ENCODE results near the gene LPAR1. TPM values are rescaled to one million over a fixed set of nuclear protein-coding genes. Genes with fewer than 3 reads are reported as not detected.

Gene LPAR1
- polyA plus RNA-seq, 3 donors: 15.1 to 18.1 (median 17.5) TPM

DNA sequence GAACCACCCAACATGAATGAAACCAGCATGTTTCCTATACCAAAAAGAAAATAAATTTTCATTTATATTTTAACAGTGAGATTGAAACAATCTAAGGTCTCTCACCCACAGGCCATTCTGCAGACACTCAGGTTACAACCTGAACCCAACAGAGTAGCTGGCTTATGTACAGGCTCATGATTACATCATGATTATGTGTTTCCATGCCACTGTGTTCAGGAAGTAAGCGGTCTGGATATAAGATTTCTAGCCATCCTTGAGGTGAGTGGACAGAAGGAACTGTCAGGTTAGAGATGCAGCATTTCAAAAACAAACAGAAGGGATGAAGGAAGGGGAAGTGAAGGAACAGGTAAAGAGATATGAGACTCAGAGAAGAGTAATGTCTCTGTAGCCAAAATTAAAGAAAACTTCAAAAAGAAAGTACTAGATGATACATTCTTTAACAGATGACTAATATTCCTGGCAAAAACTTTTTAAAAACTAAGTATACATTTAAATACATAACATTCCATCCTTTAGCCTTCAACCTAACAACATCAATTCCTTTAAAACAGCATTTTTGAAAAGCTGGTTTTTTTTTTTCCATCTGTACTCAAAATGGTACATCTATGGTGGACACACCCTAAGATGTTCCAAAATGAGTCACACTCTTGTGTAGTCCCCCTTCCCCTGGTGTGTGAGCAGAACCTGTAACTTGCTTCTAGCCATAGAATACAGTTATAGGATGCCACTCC, 119.8 kb downstream of the LPAR1 start:
- Mint-ChIP-seq H3K27ac (no peak overlapping the region), H3K4me3 (no peak overlapping the region), H3K9me3 (peaks cover 0 to 14% (median 4%) of the 10 kb centered on the region in 7 donors), H3K27me3 (ENCODE audit: low read depth in 3 of 3) (peaks cover 2 to 3% (median 2%) of the 10 kb centered on the region in 3 donors), H3K36me3 (peaks cover 0 to 12% of the 10 kb centered on the region in 2 donors), H3K4me1 (peaks cover 16% of the 10 kb centered on the region)
- no peaks in the 10 kb centered on the region for H3K27me3 ChIP-seq (ENCODE audit: control insufficient read depth in 2 of 2, insufficient read depth in 2 of 2, low read length in 2 of 2)
- no peaks in the 10 kb centered on the region for H3K9me3 ChIP-seq (replicated peaks in 1 of 2; ENCODE audit: control insufficient read depth in 1 of 2, insufficient read depth in 1 of 2, low read length in 2 of 2)
- peaks cover 95% of the 10 kb centered on the region for H4K20me1 ChIP-seq (ENCODE audit: insufficient read depth, low read length)
- no peak overlapping the region for H3K9ac ChIP-seq (ENCODE audit: insufficient read depth, low read length, poor library complexity, severe bottlenecking)
- H3K4me2 ChIP-seq (replicated peaks; ENCODE audit: extremely low read depth, low read length, poor library complexity, severe bottlenecking): no peak overlapping the region
- no peak overlapping the region for H2AFZ ChIP-seq (ENCODE audit: insufficient read depth, low read depth, low read length, poor library complexity, severe bottlenecking)
- intact Hi-C loops (cut with micrococcal nuclease): no loop called here
- H3K4me3 ChIP-seq (replicated peaks in 1 of 3; ENCODE audit: low read depth in 2 of 3, low read length in 3 of 3): no peak overlapping the region
- H3K27ac ChIP-seq (ENCODE audit: low read depth in 1 of 2, low read length in 2 of 2): no peak overlapping the region
- H3K4me1 ChIP-seq (ENCODE audit: control insufficient read depth in 1 of 2, insufficient read depth in 2 of 2, low read length in 2 of 2): peaks cover 9 to 13% of the 10 kb centered on the region in 2 donors
- DNase-seq: no peak
- TF ChIP-seq, protein P1, sequence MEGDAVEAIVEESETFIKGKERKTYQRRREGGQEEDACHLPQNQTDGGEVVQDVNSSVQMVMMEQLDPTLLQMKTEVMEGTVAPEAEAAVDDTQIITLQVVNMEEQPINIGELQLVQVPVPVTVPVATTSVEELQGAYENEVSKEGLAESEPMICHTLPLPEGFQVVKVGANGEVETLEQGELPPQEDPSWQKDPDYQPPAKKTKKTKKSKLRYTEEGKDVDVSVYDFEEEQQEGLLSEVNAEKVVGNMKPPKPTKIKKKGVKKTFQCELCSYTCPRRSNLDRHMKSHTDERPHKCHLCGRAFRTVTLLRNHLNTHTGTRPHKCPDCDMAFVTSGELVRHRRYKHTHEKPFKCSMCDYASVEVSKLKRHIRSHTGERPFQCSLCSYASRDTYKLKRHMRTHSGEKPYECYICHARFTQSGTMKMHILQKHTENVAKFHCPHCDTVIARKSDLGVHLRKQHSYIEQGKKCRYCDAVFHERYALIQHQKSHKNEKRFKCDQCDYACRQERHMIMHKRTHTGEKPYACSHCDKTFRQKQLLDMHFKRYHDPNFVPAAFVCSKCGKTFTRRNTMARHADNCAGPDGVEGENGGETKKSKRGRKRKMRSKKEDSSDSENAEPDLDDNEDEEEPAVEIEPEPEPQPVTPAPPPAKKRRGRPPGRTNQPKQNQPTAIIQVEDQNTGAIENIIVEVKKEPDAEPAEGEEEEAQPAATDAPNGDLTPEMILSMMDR (IDR thresholded peaks at IDR 0.05): no peak
- no peaks in the 10 kb centered on the region for H3K79me2 ChIP-seq (ENCODE audit: insufficient read depth, low read length)
- H3K36me3 ChIP-seq (replicated peaks in 1 of 2; ENCODE audit: control insufficient read depth in 1 of 2, insufficient read depth in 2 of 2, low read length in 2 of 2): no peaks in the 10 kb centered on the region
- WGBS (ENCODE audit: insufficient coverage): 100% methylated on average over 1 of the region's 1 CpG

DNA sequence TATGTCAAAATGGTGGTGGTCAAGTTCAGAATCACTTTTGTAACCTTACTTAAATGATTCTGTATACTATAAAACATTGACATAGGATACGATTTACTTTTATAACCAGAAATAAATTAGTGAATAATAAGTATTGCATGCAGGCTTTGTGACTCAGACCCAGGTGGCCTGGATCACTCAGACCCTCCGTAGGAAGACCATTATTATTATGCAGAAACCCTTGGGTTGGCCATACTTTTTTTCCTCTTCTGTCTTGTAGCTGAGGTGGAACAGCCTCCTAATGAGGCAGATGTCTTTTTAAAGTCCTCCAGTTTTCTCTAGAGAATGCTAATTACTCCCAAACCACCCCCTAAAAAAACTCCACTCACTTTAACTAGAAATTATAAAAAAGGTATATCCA, 121.9 kb downstream of the LPAR1 start:
- TF ChIP-seq, protein P1 (IDR thresholded peaks at IDR 0.05): no peak
- Histone ChIP-seq H3K9me3 (replicated peaks in 1 of 2; ENCODE audit: control insufficient read depth in 1 of 2, insufficient read depth in 1 of 2, low read length in 2 of 2) (no peaks in the 10 kb centered on the region), H3K79me2 (ENCODE audit: insufficient read depth, low read length) (no peaks in the 10 kb centered on the region), H3K36me3 (replicated peaks in 1 of 2; ENCODE audit: control insufficient read depth in 1 of 2, insufficient read depth in 2 of 2, low read length in 2 of 2) (no peaks in the 10 kb centered on the region), H3K9ac (ENCODE audit: insufficient read depth, low read length, poor library complexity, severe bottlenecking) (no peak overlapping the region), H3K27ac (ENCODE audit: low read depth in 1 of 2, low read length in 2 of 2) (no peak overlapping the region), H3K4me3 (replicated peaks in 1 of 3; ENCODE audit: low read depth in 2 of 3, low read length in 3 of 3) (no peak overlapping the region), H4K20me1 (ENCODE audit: insufficient read depth, low read length) (peaks cover 99% of the 10 kb centered on the region), H2AFZ (ENCODE audit: insufficient read depth, low read depth, low read length, poor library complexity, severe bottlenecking) (no peak overlapping the region), H3K27me3 (ENCODE audit: control insufficient read depth in 2 of 2, insufficient read depth in 2 of 2, low read length in 2 of 2) (peaks cover 0 to 3% of the 10 kb centered on the region in 2 donors), H3K4me2 (replicated peaks; ENCODE audit: extremely low read depth, low read length, poor library complexity, severe bottlenecking) (no peak overlapping the region), H3K4me1 (ENCODE audit: control insufficient read depth in 1 of 2, insufficient read depth in 2 of 2, low read length in 2 of 2) (peaks cover 9 to 13% of the 10 kb centered on the region in 2 donors)
- H3K36me3 Mint-ChIP-seq: peaks cover 0 to 13% of the 10 kb centered on the region in 2 donors
- no CpG with 5 or more reads among the region's 2 CpGs for WGBS (ENCODE audit: insufficient coverage)
- peaks cover 0 to 3% (median 2%) of the 10 kb centered on the region in 3 donors for H3K27me3 Mint-ChIP-seq (ENCODE audit: low read depth in 3 of 3)
- intact Hi-C loops (cut with micrococcal nuclease): no loop called here
- H3K9me3 Mint-ChIP-seq: peaks cover 0 to 10% (median 4%) of the 10 kb centered on the region in 7 donors
- no peak overlapping the region for H3K27ac Mint-ChIP-seq
- no peak overlapping the region for H3K4me3 Mint-ChIP-seq
- peaks cover 29% of the 10 kb centered on the region for H3K4me1 Mint-ChIP-seq
- no peak for DNase-seq
